Measurements from ENCODE around the gene PITPNM3. TPM values are rescaled to one million over a fixed set of nuclear protein-coding genes. Genes with fewer than 3 reads are reported as not detected.
A peak's percentile ranks its signal among the peaks of the same experiment; 100 is the strongest.

The PITPNM3 gene
- total and polyA plus RNA-seq, 2 of the 8 experiments (the other 6 are each of a cell fraction or from before 2014, with no cell fraction given), result 1.7 to 3.1 TPM

GRCh38 chr17:6479622-6480302 lies 76.6 kb downstream of the PITPNM3 start:
- no peaks in the 10 kb centered on the region for H4K20me1 ChIP-seq (replicated peaks in 1 of 2; ENCODE audit: control insufficient read depth in 1 of 2, insufficient read depth in 2 of 2, low read length in 2 of 2)
- H2BK15ac ChIP-seq (ENCODE audit: low read length), result peak overlapping the region; percentile 29; the same call in 1 of the 2 replicates
- H2BK5ac ChIP-seq (ENCODE audit: low read depth, low read length), result no peak overlapping the region
- ChIA-PET POLR2A (ENCODE audit: partially characterized antibody) (no interaction called here), CTCF (ENCODE audit: partially characterized antibody) (interaction anchor here (0.7 to 1.9 kb wide), 11 partner anchors 11 to 127 kb away, joined by 3 to 10 read pairs (median 3); no protein-coding TSS in a partner anchor)
- no peak overlapping the region for H2BK120ac ChIP-seq (replicated peaks; ENCODE audit: low read depth, low read length)
- no peaks in the 10 kb centered on the region for H3K9me3 ChIP-seq (ENCODE audit: insufficient read depth in 2 of 2, low read depth in 1 of 2, low read length in 1 of 2)
- no peak for FAIRE-seq
- H4K91ac ChIP-seq (replicated peaks; ENCODE audit: insufficient read length, low read length), result peak overlapping the region; percentile 47
- no peak overlapping the region for H4K5ac ChIP-seq (ENCODE audit: insufficient read length, low read depth, low read length)
- 0 out of 7 replicates have a peak, but pooled peaks cover 0 to 2% (median 1%) of the 10 kb centered on the region in 4 experiments for H3K4me1 ChIP-seq (replicated peaks in 1 of 4; ENCODE audit: control insufficient read depth in 3 of 4, insufficient read depth in 4 of 4, low read length in 3 of 4)
- TF ChIP-seq CHD2 (IDR thresholded peaks at IDR 0.05; ENCODE audit: low read length), result no peak
- no peak for TF ChIP-seq POU5F1 (IDR thresholded peaks at IDR 0.05; ENCODE audit: low read depth, low read length)
- no peak for TF ChIP-seq MAFK (IDR thresholded peaks at IDR 0.05; ENCODE audit: low read depth, low read length)
- no peak for TF ChIP-seq BCL11A (IDR thresholded peaks at IDR 0.05; ENCODE audit: low read depth in 2 of 2, low read length in 2 of 2)
- TF ChIP-seq NANOG (IDR thresholded peaks at IDR 0.05; ENCODE audit: insufficient read depth, low read depth, low read length, poor library complexity, severe bottlenecking), result no peak
- no peak for TF ChIP-seq CHD1 (IDR thresholded peaks at IDR 0.05; ENCODE audit: low read depth, low read length)
- TF ChIP-seq TBP (IDR thresholded peaks at IDR 0.05; ENCODE audit: low read depth, low read length), result no peak
- TF ChIP-seq SUZ12 (IDR thresholded peaks at IDR 0.05; ENCODE audit: low read length), result no peak
- no peak for TF ChIP-seq BACH1 (IDR thresholded peaks at IDR 0.05; ENCODE audit: low read length)
- H3K36me3 ChIP-seq (ENCODE audit: control insufficient read depth in 2 of 4, insufficient read depth in 4 of 4, low read length in 3 of 4), result no peaks in the 10 kb centered on the region
- 86% methylated on average over 13 of the region's 13 CpGs; no CpG with 5 or more reads in 1 of the 2 experiments for WGBS, 2 experiments (ENCODE audit: extremely low coverage in 1 of 2, insufficient coverage in 1 of 2, insufficient read length in 1 of 2, insufficient replicate concordance in 2 of 2, low coverage in 1 of 2, low lambda C conversion rate in 2 of 2, missing lambda C conversion rate in 1 of 2)
- no peak overlapping the region for H2AK5ac ChIP-seq (ENCODE audit: low read depth, low read length)
- H3K27ac ChIP-seq (ENCODE audit: low read depth, low read length), result no peak overlapping the region
- no peak overlapping the region; the same call in 1 of the 2 replicates for H3K18ac ChIP-seq (ENCODE audit: extremely low read depth, low read length)
- H3K23ac ChIP-seq (ENCODE audit: insufficient read length), result no peak overlapping the region
- H3K9ac ChIP-seq (replicated peaks in 1 of 4; ENCODE audit: extremely low read depth in 1 of 4, low read depth in 3 of 4, low read length in 3 of 4), result no peak overlapping the region
- no peaks in the 10 kb centered on the region for H3K27me3 ChIP-seq (replicated peaks in 1 of 4; ENCODE audit: control insufficient read depth in 3 of 4, extremely low read depth in 1 of 4, insufficient read depth in 3 of 4, low read length in 3 of 4)
- no peak overlapping the region for H3K4me2 ChIP-seq (ENCODE audit: insufficient read depth in 1 of 2, low read depth in 2 of 2, low read length in 2 of 2)
- DNase-seq (ENCODE audit: low read depth in 1 of 2, low spot score in 2 of 2), result no peak
- H4K8ac ChIP-seq (ENCODE audit: extremely low read depth, insufficient read depth, low read length), result no peak overlapping the region
- no peaks in the 10 kb centered on the region for H3K79me1 ChIP-seq (ENCODE audit: low read depth, low read length)
- H3K4me3 ChIP-seq (ENCODE audit: extremely low read depth in 1 of 4, insufficient read depth in 2 of 4, low read depth in 3 of 4, low read length in 4 of 4), result no peak overlapping the region
- no peak overlapping the region for H3K14ac ChIP-seq (ENCODE audit: insufficient read length)
- H3K56ac ChIP-seq (replicated peaks; ENCODE audit: insufficient read length, low read depth, low read length), result no peak overlapping the region
- H3K23me2 ChIP-seq (ENCODE audit: low read depth, low read length), result no peaks in the 10 kb centered on the region
- no peak overlapping the region for H2BK20ac ChIP-seq (ENCODE audit: low read length)
- H3K4ac ChIP-seq (replicated peaks; ENCODE audit: insufficient read length, low read depth, low read length), result no peak overlapping the region
- no peak overlapping the region for H2AFZ ChIP-seq (ENCODE audit: low read length)
- H2BK12ac ChIP-seq (ENCODE audit: low read depth, low read length), result 0 out of 2 replicates have a peak overlapping the region, but pooled peaks have one; percentile 27
- H3K79me2 ChIP-seq (ENCODE audit: control insufficient read depth in 1 of 2, insufficient read depth in 2 of 2, low read length in 2 of 2), result no peaks in the 10 kb centered on the region
